ENCODE measurements around the gene TUNAR. TPM values are rescaled to one million over a fixed set of nuclear protein-coding genes. Genes with fewer than 3 reads are reported as not detected.

Gene TUNAR
- total RNA-seq, 4 donors from 2014 or later: 0.10 TPM; not detected in 3

- intact Hi-C loops (cut with DNase I; ENCODE audit: low total_unique reads): no loop called here
Observed at GRCh38 chr14:95936041-95936440, 59.4 kb downstream of the TUNAR start.

GRCh38 chr14:95939335-95939734, 62.7 kb downstream of the TUNAR start:
- intact Hi-C loops (cut with DNase I; ENCODE audit: low total_unique reads): no loop called here
- no peak for TF ChIP-seq POLR2A (IDR thresholded peaks at IDR 0.05)
- TF ChIP-seq, protein P1, sequence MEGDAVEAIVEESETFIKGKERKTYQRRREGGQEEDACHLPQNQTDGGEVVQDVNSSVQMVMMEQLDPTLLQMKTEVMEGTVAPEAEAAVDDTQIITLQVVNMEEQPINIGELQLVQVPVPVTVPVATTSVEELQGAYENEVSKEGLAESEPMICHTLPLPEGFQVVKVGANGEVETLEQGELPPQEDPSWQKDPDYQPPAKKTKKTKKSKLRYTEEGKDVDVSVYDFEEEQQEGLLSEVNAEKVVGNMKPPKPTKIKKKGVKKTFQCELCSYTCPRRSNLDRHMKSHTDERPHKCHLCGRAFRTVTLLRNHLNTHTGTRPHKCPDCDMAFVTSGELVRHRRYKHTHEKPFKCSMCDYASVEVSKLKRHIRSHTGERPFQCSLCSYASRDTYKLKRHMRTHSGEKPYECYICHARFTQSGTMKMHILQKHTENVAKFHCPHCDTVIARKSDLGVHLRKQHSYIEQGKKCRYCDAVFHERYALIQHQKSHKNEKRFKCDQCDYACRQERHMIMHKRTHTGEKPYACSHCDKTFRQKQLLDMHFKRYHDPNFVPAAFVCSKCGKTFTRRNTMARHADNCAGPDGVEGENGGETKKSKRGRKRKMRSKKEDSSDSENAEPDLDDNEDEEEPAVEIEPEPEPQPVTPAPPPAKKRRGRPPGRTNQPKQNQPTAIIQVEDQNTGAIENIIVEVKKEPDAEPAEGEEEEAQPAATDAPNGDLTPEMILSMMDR (IDR thresholded peaks at IDR 0.05): no peak
- DNase-seq (ENCODE audit: low spot score in 2 of 2): no peak
- WGBS, 2 donors: 82 to 84% methylated on average over 4 of the region's 4 CpGs
- no peak overlapping the region for H3K4me3 ChIP-seq (ENCODE audit: low read depth, poor library complexity, severe bottlenecking)

More at GRCh38 chr14:95936041-95936440, 59.4 kb downstream of the TUNAR start:
- no peak for DNase-seq (ENCODE audit: low spot score in 2 of 2)
- no peak overlapping the region for H3K4me3 ChIP-seq (ENCODE audit: low read depth, poor library complexity, severe bottlenecking)
- 81 to 95% methylated on average over 2 of the region's 2 CpGs for WGBS, 2 donors
- TF ChIP-seq, protein P1 (IDR thresholded peaks at IDR 0.05): no peak
- no peak for TF ChIP-seq POLR2A (IDR thresholded peaks at IDR 0.05)

DNA sequence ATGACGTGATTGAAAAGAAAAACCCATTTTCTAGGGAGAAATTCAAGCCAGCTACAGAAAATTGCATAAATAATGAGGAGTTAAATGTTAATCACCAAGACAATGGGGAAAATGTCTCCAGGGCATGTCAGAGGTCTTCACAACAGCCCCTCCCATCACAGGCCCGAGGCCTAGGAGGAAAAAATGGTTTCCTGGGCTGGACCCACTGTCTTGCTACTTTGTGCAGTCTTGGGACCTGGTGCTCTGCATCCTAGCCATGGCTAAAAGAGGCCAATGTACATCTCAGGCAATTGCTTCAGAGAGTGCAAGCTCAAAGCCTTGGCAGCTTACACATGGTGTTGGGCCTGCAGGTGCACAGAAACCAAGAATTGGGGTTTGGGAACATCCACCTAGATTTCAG, 65.3 kb downstream of the TUNAR start:
- WGBS, 2 donors: 20 to 35% methylated on average over 2 of the region's 2 CpGs
- TF ChIP-seq, protein P1 (IDR thresholded peaks at IDR 0.05): no peak
- no peak for TF ChIP-seq POLR2A (IDR thresholded peaks at IDR 0.05)
- intact Hi-C loops (cut with DNase I; ENCODE audit: low total_unique reads): no loop called here

GRCh38 chr14:95943699-95944098, 67.1 kb downstream of the TUNAR start:
- no peak for TF ChIP-seq POLR2A (IDR thresholded peaks at IDR 0.05)
- TF ChIP-seq, protein P1 (IDR thresholded peaks at IDR 0.05): no peak

More for the DNA sequence above, 65.3 kb downstream of the TUNAR start:
- no peak overlapping the region for H3K4me3 ChIP-seq (ENCODE audit: low read depth, poor library complexity, severe bottlenecking)
- DNase-seq (ENCODE audit: low spot score in 2 of 2): no peak

DNA sequence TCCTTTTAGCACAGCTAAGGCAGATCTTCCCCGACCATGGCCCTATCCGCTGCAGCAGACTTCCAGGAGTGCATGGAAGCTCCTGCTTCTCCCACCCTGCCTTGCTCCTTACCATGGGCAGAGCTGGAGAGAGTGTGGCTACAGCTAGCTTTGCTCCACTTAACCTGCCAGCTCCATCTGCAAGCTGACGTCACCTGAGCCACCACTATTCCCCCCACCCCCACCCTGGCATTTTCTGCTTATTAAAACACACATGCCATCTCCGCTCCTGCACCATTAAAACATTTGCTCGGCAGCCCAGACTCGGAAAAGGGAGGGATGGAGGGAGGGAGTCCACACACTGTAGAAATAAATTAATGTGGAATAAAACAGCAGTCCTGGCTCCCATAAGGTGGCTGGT, 67.8 kb downstream of the TUNAR start:
- TF ChIP-seq POLR2A (IDR thresholded peaks at IDR 0.05): no peak
- TF ChIP-seq, protein P1 (IDR thresholded peaks at IDR 0.05): no peak
- 55 to 69% methylated on average over 5 to 6 of the region's 6 CpGs for whole genome bisulfite sequencing, 2 donors
- H3K4me3 ChIP-seq (ENCODE audit: low read depth, poor library complexity, severe bottlenecking): no peak overlapping the region
- intact Hi-C loops (cut with DNase I; ENCODE audit: low total_unique reads): no loop called here
- DNase-seq (ENCODE audit: low spot score in 2 of 2): no peak

More at GRCh38 chr14:95943699-95944098, 67.1 kb downstream of the TUNAR start:
- DNase-seq (ENCODE audit: low spot score in 2 of 2): no peak
- intact Hi-C loops (cut with DNase I; ENCODE audit: low total_unique reads): no loop called here
- H3K4me3 ChIP-seq (ENCODE audit: low read depth, poor library complexity, severe bottlenecking): no peak overlapping the region
- WGBS, 2 donors: 24 to 32% methylated on average over 4 of the region's 4 CpGs

- no peak for TF ChIP-seq POLR2A (IDR thresholded peaks at IDR 0.05)
- TF ChIP-seq, protein P1 (IDR thresholded peaks at IDR 0.05): no peak
- WGBS, 2 donors: 57 to 73% methylated on average over 1 of the region's 1 CpG
- intact Hi-C loops (cut with DNase I; ENCODE audit: low total_unique reads): no loop called here
- no peak for DNase-seq (ENCODE audit: low spot score in 2 of 2)
- H3K4me3 ChIP-seq (ENCODE audit: low read depth, poor library complexity, severe bottlenecking): no peak overlapping the region
Observed at GRCh38 chr14:95946867-95947266, 70.2 kb downstream of the TUNAR start.
